GM12874 (cell line): ENCODE results near the gene NFIB.

Experiments used
- TF ChIP-seq, protein P1 (sequence below): IDR thresholded peaks from 2 replicates; pipeline ENCODE4 v1.5.1; 2011; ENCODE audit warnings: low read depth, mild to moderate bottlenecking, control low read depth, low read length, moderate library complexity; ENCODE audit not compliant: insufficient read depth

Gene NFIB

GRCh38 chr9:14306672-14307660 is 7.0 kb downstream of the NFIB start:
- TF ChIP-seq, protein P1, sequence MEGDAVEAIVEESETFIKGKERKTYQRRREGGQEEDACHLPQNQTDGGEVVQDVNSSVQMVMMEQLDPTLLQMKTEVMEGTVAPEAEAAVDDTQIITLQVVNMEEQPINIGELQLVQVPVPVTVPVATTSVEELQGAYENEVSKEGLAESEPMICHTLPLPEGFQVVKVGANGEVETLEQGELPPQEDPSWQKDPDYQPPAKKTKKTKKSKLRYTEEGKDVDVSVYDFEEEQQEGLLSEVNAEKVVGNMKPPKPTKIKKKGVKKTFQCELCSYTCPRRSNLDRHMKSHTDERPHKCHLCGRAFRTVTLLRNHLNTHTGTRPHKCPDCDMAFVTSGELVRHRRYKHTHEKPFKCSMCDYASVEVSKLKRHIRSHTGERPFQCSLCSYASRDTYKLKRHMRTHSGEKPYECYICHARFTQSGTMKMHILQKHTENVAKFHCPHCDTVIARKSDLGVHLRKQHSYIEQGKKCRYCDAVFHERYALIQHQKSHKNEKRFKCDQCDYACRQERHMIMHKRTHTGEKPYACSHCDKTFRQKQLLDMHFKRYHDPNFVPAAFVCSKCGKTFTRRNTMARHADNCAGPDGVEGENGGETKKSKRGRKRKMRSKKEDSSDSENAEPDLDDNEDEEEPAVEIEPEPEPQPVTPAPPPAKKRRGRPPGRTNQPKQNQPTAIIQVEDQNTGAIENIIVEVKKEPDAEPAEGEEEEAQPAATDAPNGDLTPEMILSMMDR = no peak

DNA sequence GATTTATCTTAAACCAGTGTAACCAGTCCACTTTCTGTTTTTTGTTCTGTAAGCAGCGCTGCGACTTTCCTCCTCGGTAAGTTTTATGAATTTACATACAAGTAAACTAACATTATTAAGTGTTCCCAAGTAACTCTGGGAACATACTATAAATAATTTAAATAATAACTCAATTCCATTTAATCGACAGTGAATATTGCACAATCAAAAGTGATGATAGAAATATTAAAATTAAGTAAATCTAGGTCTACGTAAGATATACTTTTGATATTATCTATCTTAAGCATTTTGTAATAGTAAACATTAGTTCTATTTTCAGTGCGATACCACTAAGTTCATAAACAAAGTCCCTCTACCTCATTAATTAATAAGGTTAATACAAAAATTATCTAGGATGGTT is 7.8 kb downstream of the NFIB start:
- TF ChIP-seq, protein P1 = no peak

DNA sequence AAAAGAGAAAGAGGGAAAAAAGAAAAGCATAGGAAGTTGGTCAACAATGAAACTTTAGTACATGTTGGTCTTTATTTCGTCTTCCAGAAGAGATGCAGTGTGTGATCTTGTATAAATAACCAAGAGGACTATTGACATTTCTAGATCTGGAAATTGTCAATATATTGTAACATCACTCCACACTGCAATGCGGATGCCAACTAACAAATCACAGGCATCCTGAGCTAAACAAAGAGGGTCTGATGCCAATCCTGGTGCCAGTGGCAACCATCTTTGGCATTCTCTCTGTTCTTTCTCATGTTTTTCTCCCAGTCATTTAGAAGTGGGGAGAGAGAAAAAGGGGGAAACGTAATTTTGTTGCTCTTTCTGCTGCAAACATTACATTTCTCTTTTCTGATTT is 9.7 kb downstream of the NFIB start:
- TF ChIP-seq, protein P1 = no peak

DNA sequence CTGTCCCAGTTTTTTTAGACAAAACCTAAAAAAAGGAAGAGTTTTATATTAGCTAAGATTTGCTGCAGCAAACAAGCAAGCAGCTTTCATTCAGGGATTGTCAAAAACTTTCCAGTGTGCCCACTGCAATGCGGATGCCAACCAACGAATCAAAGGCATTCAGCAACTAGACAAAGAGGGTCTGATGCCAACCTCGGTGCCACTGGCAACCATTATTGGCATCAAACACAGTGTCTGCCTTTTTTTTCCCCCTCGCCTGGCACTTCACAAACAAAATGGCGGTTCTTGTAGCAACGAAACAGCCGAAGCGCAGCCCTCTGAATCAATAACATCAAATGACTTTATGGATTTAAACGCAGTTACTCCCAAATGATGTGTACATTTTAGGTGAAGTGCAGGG is 10.4 kb downstream of the NFIB start:
- TF ChIP-seq, protein P1 = no peak

GRCh38 chr9:14303100-14303499 is 10.8 kb downstream of the NFIB start:
- TF ChIP-seq, protein P1 = no peak

GRCh38 chr9:14302405-14302804 is 11.5 kb downstream of the NFIB start:
- TF ChIP-seq, protein P1 = no peak

DNA sequence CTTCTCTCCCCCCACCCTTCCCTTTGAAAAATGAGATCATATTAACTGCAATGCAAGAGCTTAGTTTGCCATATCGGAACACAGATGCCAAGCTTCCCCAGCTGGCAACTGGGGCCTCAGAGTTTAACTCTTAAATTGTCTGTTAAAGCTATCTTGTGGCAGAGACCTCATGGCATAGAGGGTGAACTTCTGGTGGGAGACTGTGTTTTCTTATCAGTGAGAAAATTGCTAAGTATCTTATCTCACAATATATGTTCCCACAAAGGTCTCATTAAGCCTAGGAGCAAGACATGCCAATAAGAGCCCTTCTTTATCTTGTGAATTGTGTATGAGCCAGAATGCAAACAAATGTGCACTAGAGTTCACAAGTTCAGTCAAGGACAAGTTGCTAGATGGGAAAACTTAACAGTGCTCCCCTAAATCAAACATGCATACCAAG is 12.3 kb downstream of the NFIB start:
- TF ChIP-seq, protein P1 = no peak
